H1 (cell line): ENCODE results near the gene ZNF776. TPM values are rescaled to one million over a fixed set of nuclear protein-coding genes. Genes with fewer than 3 reads are reported as not detected.

Source experiments
- CTCF ChIA-PET: fragments of 300-600 bp; sonication (Branson Sonifier 250); formaldehyde crosslinking; loops from one replicate; lab custom pipeline; 2021; ENCODE audit not compliant: partially characterized antibody; lab: Charles Lee
- POLR2A ChIA-PET: fragments of 300-600 bp; sonication (Branson Sonifier 250); formaldehyde crosslinking; loops from one replicate; lab custom pipeline; 2021; ENCODE audit warnings: inconsistent platforms; ENCODE audit not compliant: partially characterized antibody; lab: Charles Lee
- DNase-seq, 2 experiments: peaks; one replicate each; pipeline versions ENCODE4 v3.0.0 to v3.0.0-alpha.2; 2010 to 2022; ENCODE audit warnings: low spot score in 2 of 2, low read depth in 1 of 2, mixed read lengths in 1 of 2
- FAIRE-seq: peaks from 2 replicates; lab custom pipeline; 2011; peaks lifted over from hg19 to GRCh38; lab: Jason Lieb, UNC
- H2AFZ ChIP-seq: 2 replicates; pipeline ENCODE4 v1.8.1; 2012; ENCODE audit warnings: low read length, inconsistent platforms
- H2AK5ac ChIP-seq: 2 replicates; pipeline ENCODE4 v1.6.1; 2013; ENCODE audit warnings: low read depth, low read length
- H2BK120ac ChIP-seq: replicated peaks from 2 replicates; pipeline ENCODE3; 2013; ENCODE audit warnings: low read depth, low read length, inconsistent platforms
- H2BK12ac ChIP-seq: 2 replicates; pipeline ENCODE4 v1.6.1; 2013; ENCODE audit warnings: low read depth, low read length
- H2BK15ac ChIP-seq: 2 replicates; pipeline ENCODE4 v1.6.1; 2013; ENCODE audit warnings: low read length
- H2BK20ac ChIP-seq: 2 replicates; pipeline ENCODE4 v1.6.1; 2013; ENCODE audit warnings: low read length
- H2BK5ac ChIP-seq: 2 replicates; pipeline ENCODE4 v1.6.1; 2013; ENCODE audit warnings: low read depth, low read length
- H3K14ac ChIP-seq: 2 replicates; pipeline ENCODE4 v1.6.1; 2013; ENCODE audit warnings: inconsistent platforms; ENCODE audit not compliant: insufficient read length
- H3K18ac ChIP-seq: 2 replicates; pipeline ENCODE4 v1.6.1; 2013; ENCODE audit warnings: low read length; ENCODE audit errors: extremely low read depth
- H3K23ac ChIP-seq: 2 replicates; pipeline ENCODE4 v1.6.1; 2013; ENCODE audit warnings: inconsistent platforms; ENCODE audit not compliant: insufficient read length
- H3K23me2 ChIP-seq: 2 replicates; pipeline ENCODE4 v1.6.1; 2013; ENCODE audit warnings: low read depth, low read length
- H3K27ac ChIP-seq: 2 replicates; pipeline ENCODE4 v1.6.1; 2011; ENCODE audit warnings: low read depth, low read length, inconsistent platforms
- H3K27me3 ChIP-seq, 4 experiments: replicated peaks in 1 of 4; 1 replicate in 1 of 4; 2 replicates in 3 of 4; pipeline versions ENCODE4 v1.6.1 to v1.8.1; 2011 to 2013; ENCODE audit warnings: low read length in 3 of 4, mild to moderate bottlenecking in 3 of 4, inconsistent platforms in 2 of 4, mixed read lengths in 2 of 4, moderate library complexity in 1 of 4; ENCODE audit not compliant: control insufficient read depth in 3 of 4, insufficient read depth in 3 of 4; ENCODE audit errors: extremely low read depth in 1 of 4
- H3K36me3 ChIP-seq, 4 experiments: 2 replicates each; pipeline versions ENCODE4 v1.6.1 to v1.8.1; 2011 to 2013; ENCODE audit warnings: mild to moderate bottlenecking in 4 of 4, low read length in 3 of 4, moderate library complexity in 2 of 4, control low read depth in 1 of 4, inconsistent platforms in 1 of 4; ENCODE audit not compliant: insufficient read depth in 4 of 4, control insufficient read depth in 2 of 4
- H3K4ac ChIP-seq: replicated peaks from 2 replicates; pipeline ENCODE3; 2013; ENCODE audit warnings: low read length, low read depth, mixed read lengths, inconsistent platforms; ENCODE audit not compliant: insufficient read length
- H3K4me1 ChIP-seq, 4 experiments: replicated peaks in 1 of 4; 1 replicate in 1 of 4; 2 replicates in 3 of 4; pipeline versions ENCODE4 v1.6.1 to v1.8.1; 2011 to 2013; ENCODE audit warnings: low read length in 3 of 4, inconsistent platforms in 2 of 4, mixed read lengths in 1 of 4; ENCODE audit not compliant: insufficient read depth in 4 of 4, control insufficient read depth in 3 of 4
- H3K4me2 ChIP-seq, 2 experiments: 2 replicates each; pipeline versions ENCODE4 v1.6.1 to v1.8.1; 2011 to 2013; ENCODE audit warnings: low read depth in 2 of 2, low read length in 2 of 2, control low read depth in 1 of 2, inconsistent platforms in 1 of 2, mild to moderate bottlenecking in 1 of 2; ENCODE audit not compliant: insufficient read depth in 1 of 2
- H3K4me3 ChIP-seq, 4 experiments: fragments of 200-600, 300-600 bp in 1 of 4; sonication (generic), shearing (Covaris generic), sonication (Bioruptor Twin) in 1 of 4; 2 replicates each; pipeline versions ENCODE4 v1.5.1 to v1.8.1; 2011 to 2016; ENCODE audit warnings: low read length in 4 of 4, low read depth in 3 of 4, control low read depth in 2 of 4, inconsistent platforms in 2 of 4, mild to moderate bottlenecking in 2 of 4, mixed read lengths in 1 of 4, moderate library complexity in 1 of 4; ENCODE audit not compliant: insufficient read depth in 2 of 4; ENCODE audit errors: extremely low read depth in 1 of 4
- H3K56ac ChIP-seq: replicated peaks from 2 replicates; pipeline ENCODE3; 2013; ENCODE audit warnings: low read depth, mild to moderate bottlenecking, mixed read lengths, low read length, inconsistent platforms; ENCODE audit not compliant: insufficient read length
- H3K79me1 ChIP-seq: 2 replicates; pipeline ENCODE4 v1.6.1; 2013; ENCODE audit warnings: low read depth, low read length, control low read depth
- H3K79me2 ChIP-seq, 2 experiments: 2 replicates each; pipeline versions ENCODE4 v1.6.1 to v1.8.1; 2012 to 2013; ENCODE audit warnings: low read length in 2 of 2, mild to moderate bottlenecking in 2 of 2, inconsistent platforms in 1 of 2; ENCODE audit not compliant: insufficient read depth in 2 of 2, control insufficient read depth in 1 of 2
- H3K9ac ChIP-seq, 4 experiments: replicated peaks in 1 of 4; 1 replicate in 1 of 4; 2 replicates in 3 of 4; pipeline versions ENCODE4 v1.6.1 to v1.8.1; 2011 to 2013; ENCODE audit warnings: low read depth in 3 of 4, low read length in 3 of 4, control low read depth in 2 of 4, mild to moderate bottlenecking in 2 of 4, moderate library complexity in 2 of 4, inconsistent platforms in 1 of 4; ENCODE audit errors: extremely low read depth in 1 of 4
- H3K9me3 ChIP-seq, 2 experiments: 2 replicates each; pipeline versions ENCODE4 v1.6.1 to v1.8.1; 2012 to 2013; ENCODE audit warnings: mild to moderate bottlenecking in 2 of 2, moderate library complexity in 2 of 2, control low read depth in 1 of 2, inconsistent platforms in 1 of 2, low read depth in 1 of 2, low read length in 1 of 2, mixed read lengths in 1 of 2; ENCODE audit not compliant: insufficient read depth in 2 of 2
- H4K20me1 ChIP-seq, 2 experiments: replicated peaks in 1 of 2; 2 replicates each; pipeline versions ENCODE3 to v1.8.1; 2011 to 2013; ENCODE audit warnings: inconsistent platforms in 2 of 2, low read length in 2 of 2, mild to moderate bottlenecking in 1 of 2; ENCODE audit not compliant: insufficient read depth in 2 of 2, control insufficient read depth in 1 of 2
- H4K5ac ChIP-seq: 2 replicates; pipeline ENCODE4 v1.6.1; 2013; ENCODE audit warnings: low read length, low read depth, mixed read lengths, inconsistent platforms; ENCODE audit not compliant: insufficient read length
- H4K8ac ChIP-seq: 2 replicates; pipeline ENCODE4 v1.8.0; 2013; ENCODE audit warnings: mild to moderate bottlenecking, moderate library complexity, low read length, inconsistent platforms; ENCODE audit not compliant: insufficient read depth; ENCODE audit errors: extremely low read depth
- H4K91ac ChIP-seq: replicated peaks from 2 replicates; pipeline ENCODE3; 2013; ENCODE audit warnings: low read length, mixed read lengths, inconsistent platforms; ENCODE audit not compliant: insufficient read length
- EGR1 ChIP-seq: IDR thresholded peaks from 2 replicates; pipeline ENCODE4 v1.6.1; 2011; ENCODE audit warnings: low read depth, low read length, borderline replicate concordance
- TAF1 ChIP-seq: IDR thresholded peaks from 2 replicates; pipeline ENCODE4 v1.6.1; 2011; ENCODE audit warnings: mild to moderate bottlenecking, low read depth, low read length
- WGBS, 2 experiments: shearing (Covaris generic) in 1 of 2; methylation state at CpG; one replicate each; pipeline versions ENCODE4 v1.1.6 to v1.1.7; 2013 to 2015; ENCODE audit warnings: low lambda C conversion rate in 2 of 2, mixed read lengths in 2 of 2, inconsistent platforms in 1 of 2, low coverage in 1 of 2, missing lambda C conversion rate in 1 of 2; ENCODE audit not compliant: insufficient replicate concordance in 2 of 2, insufficient coverage in 1 of 2, insufficient read length in 1 of 2; ENCODE audit errors: extremely low coverage in 1 of 2, missing lambda C conversion rate in 1 of 2; 5-methylcytosine and 5-hydroxymethylcytosine counted together
- polyA plus RNA-seq, 7 experiments: library from polyadenylated mRNA; depleted of rRNA in 3 of 7; stranded (reverse) in 5 of 7; unstranded in 2 of 7; fragments of >200 nt in 5 of 7; fragments of 200-250 nt in 2 of 7; gene quantifications; 1 replicate in 5 of 7; 2 replicates in 1 of 7; 4 replicates in 1 of 7; pipeline versions ENCODE4 v1.2.1 to v1.2.3, GENCODE V29; 2011 to 2013; ENCODE audit warnings: missing spikeins in 2 of 7, mixed read lengths in 2 of 7
- total RNA-seq: library from RNA; stranded (reverse); fragmentation: NEBNext Ultra II Directional; extraction: Animal tissue kit (Norgen Biotek cat#: 25700); gene quantifications from 2 replicates; pipeline ENCODE4 v1.2.1, GENCODE V29; 2021

Gene ZNF776
- total and polyA plus RNA-seq, 2 of the 8 experiments (the other 6 are each of a cell fraction or from before 2014, with no cell fraction given): 7.8 to 20.5 TPM

DNA sequence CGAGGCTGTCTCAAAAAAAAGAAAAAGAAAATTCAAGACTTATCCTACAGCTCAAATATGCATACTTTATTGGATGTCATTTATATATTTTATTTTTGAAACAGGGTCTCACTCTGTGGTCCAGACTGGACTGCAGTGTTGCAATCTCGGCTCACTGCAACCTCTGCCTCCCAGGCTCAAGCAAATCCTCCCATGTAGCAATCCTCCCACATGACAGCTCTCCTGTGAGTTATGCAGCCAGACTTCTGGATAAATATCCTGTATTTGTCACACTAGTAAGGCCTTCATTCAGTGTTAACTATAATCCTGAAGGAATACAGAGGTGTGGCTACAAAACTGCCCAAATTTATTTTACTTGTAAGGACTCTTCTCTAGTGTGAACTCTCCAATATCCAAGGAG lies 60.9 kb downstream of the ZNF776 start:
- Histone ChIP-seq H3K4me2 (no peak overlapping the region), H3K4ac (no peak overlapping the region), H3K27me3 (no peaks in the 10 kb centered on the region), H4K8ac (no peak overlapping the region), H3K23me2 (peaks cover 10% of the 10 kb centered on the region; the same call in 1 of the 2 replicates), H3K79me2 (peaks cover 0 to 2% of the 10 kb centered on the region in 2 experiments; a peak in 2 of 4 replicates), H2BK120ac (no peak overlapping the region)
- no peak for TF ChIP-seq EGR1
- no peak for TF ChIP-seq TAF1
- TF ChIP-seq, all 59 proteins: peak for 0
- FAIRE-seq (no peak), DNase-seq (no peak)
- no peak overlapping the region for H3K18ac ChIP-seq
- no peak overlapping the region for H3K14ac ChIP-seq
- H2BK15ac ChIP-seq: no peak overlapping the region
- no peak overlapping the region for H2BK20ac ChIP-seq
- H2AFZ ChIP-seq: no peak overlapping the region
- no peak overlapping the region for H4K91ac ChIP-seq
- ChIA-PET POLR2A (interaction anchor here (0.8 to 1.8 kb wide), 2 partner anchors 12 to 23 kb away, joined by 4 to 10 read pairs; partner anchors contain the start of gene ZNF587B), CTCF (interaction anchor here (0.9 kb wide), 1 partner anchor 19 kb away, joined by 4 read pairs; no protein-coding TSS in a partner anchor)
- H2AK5ac ChIP-seq: no peak overlapping the region
- no peaks in the 10 kb centered on the region for H3K9me3 ChIP-seq
- H3K79me1 ChIP-seq: 0 out of 2 replicates have a peak, but pooled peaks cover 2% of the 10 kb centered on the region
- WGBS, 2 experiments: 92% methylated on average over 2 of the region's 2 CpGs; no CpG with 5 or more reads in 1 of the 2 experiments
- H4K20me1 ChIP-seq: peaks cover 0 to 4% of the 10 kb centered on the region in 2 experiments
- no peak overlapping the region for H3K9ac ChIP-seq
- H3K4me3 ChIP-seq: no peak overlapping the region
- H3K56ac ChIP-seq: no peak overlapping the region
- H4K5ac ChIP-seq: no peak overlapping the region
- H3K4me1 ChIP-seq: peaks cover 4 to 7% (median 5%) of the 10 kb centered on the region in 4 experiments; a peak in 4 of 7 replicates
- H3K23ac ChIP-seq: no peak overlapping the region
- peaks cover 2 to 21% (median 17%) of the 10 kb centered on the region in 4 experiments; a peak in 7 of 8 replicates for H3K36me3 ChIP-seq
- H2BK5ac ChIP-seq: no peak overlapping the region
- no peak overlapping the region for H3K27ac ChIP-seq
- no peak overlapping the region for H2BK12ac ChIP-seq

Other genes starting within 250 kb of the ZNF776 start
- 8.3 and 9.0 TPM in 2 replicates for gene ZNF773, start 246.9 kb upstream of the ZNF776 start, total RNA-seq
- 4.2 and 5.6 TPM in 2 replicates for gene ZNF773, start 246.9 kb upstream of the ZNF776 start, polyA plus RNA-seq (2011; rRNA removed)
- 9.7 and 10.4 TPM in 2 replicates for gene ZNF549, start 219.5 kb upstream of the ZNF776 start, total RNA-seq
- gene ZNF549, start 219.5 kb upstream of the ZNF776 start, polyA plus RNA-seq (2011; rRNA removed): 3.0 and 4.3 TPM in 2 replicates
- gene ZNF550, start 187.0 kb upstream of the ZNF776 start, total RNA-seq: 10.4 and 10.7 TPM in 2 replicates
- 4.5 and 4.6 TPM in 2 replicates for gene ZNF550, start 187.0 kb upstream of the ZNF776 start, polyA plus RNA-seq (2011; rRNA removed)
- 9.7 and 10.3 TPM in 2 replicates for gene ZNF416, start 167.9 kb upstream of the ZNF776 start, total RNA-seq
- 2.7 and 3.2 TPM in 2 replicates for gene ZNF416, start 167.9 kb upstream of the ZNF776 start, polyA plus RNA-seq (2011; rRNA removed)
- gene ZIK1, start 162.7 kb upstream of the ZNF776 start, total RNA-seq: 36.5 and 38.5 TPM in 2 replicates
- 19.4 and 21.2 TPM in 2 replicates for gene ZIK1, start 162.7 kb upstream of the ZNF776 start, polyA plus RNA-seq (2011; rRNA removed)
- gene ZNF530, start 146.9 kb upstream of the ZNF776 start, total RNA-seq: 6.3 and 9.3 TPM in 2 replicates
- 4.2 and 4.7 TPM in 2 replicates for gene ZNF530, start 146.9 kb upstream of the ZNF776 start, polyA plus RNA-seq (2011; rRNA removed)
- 54.6 and 55.1 TPM in 2 replicates for gene ZNF134, start 132.6 kb upstream of the ZNF776 start, total RNA-seq
- gene ZNF134, start 132.6 kb upstream of the ZNF776 start, polyA plus RNA-seq (2011; rRNA removed): 16.6 and 19.4 TPM in 2 replicates
- gene ZNF211, start 113.6 kb upstream of the ZNF776 start, total RNA-seq: 15.0 and 15.7 TPM in 2 replicates
- 5.0 and 7.5 TPM in 2 replicates for gene ZNF211, start 113.6 kb upstream of the ZNF776 start, polyA plus RNA-seq (2011; rRNA removed)
- gene ZSCAN4, start 77.9 kb upstream of the ZNF776 start, total RNA-seq: not detected in 2 replicates
- gene ZSCAN4, start 77.9 kb upstream of the ZNF776 start, polyA plus RNA-seq (2011; rRNA removed): not detected in 2 replicates
- 30.0 and 33.0 TPM in 2 replicates for gene ZNF551, start 64.8 kb upstream of the ZNF776 start, total RNA-seq
- 14.6 and 19.2 TPM in 2 replicates for gene ZNF551, start 64.8 kb upstream of the ZNF776 start, polyA plus RNA-seq (2011; rRNA removed)
- 9.5 and 11.6 TPM in 2 replicates for gene ZNF154, start 37.6 kb upstream of the ZNF776 start, total RNA-seq
- 4.8 and 5.3 TPM in 2 replicates for gene ZNF154, start 37.6 kb upstream of the ZNF776 start, polyA plus RNA-seq (2011; rRNA removed)
- gene ZNF671, start 19.2 kb upstream of the ZNF776 start, total RNA-seq: 6.6 and 7.2 TPM in 2 replicates
- gene ZNF671, start 19.2 kb upstream of the ZNF776 start, polyA plus RNA-seq (2011; rRNA removed): 5.3 and 7.0 TPM in 2 replicates
- 14.5 and 15.5 TPM in 2 replicates for gene ZNF586, start 22.9 kb downstream of the ZNF776 start, total RNA-seq
- gene ZNF586, start 22.9 kb downstream of the ZNF776 start, polyA plus RNA-seq (2011; rRNA removed): 5.7 and 8.1 TPM in 2 replicates
- gene ZNF552, start 68.1 kb downstream of the ZNF776 start, total RNA-seq: 10.6 and 11.6 TPM in 2 replicates
- gene ZNF552, start 68.1 kb downstream of the ZNF776 start, polyA plus RNA-seq (2011; rRNA removed): 5.9 and 8.8 TPM in 2 replicates
- 53.7 and 60.1 TPM in 2 replicates for gene ZNF587B, start 83.5 kb downstream of the ZNF776 start, total RNA-seq
- gene ZNF587B, start 83.5 kb downstream of the ZNF776 start, polyA plus RNA-seq (2011; rRNA removed): 11.3 and 13.8 TPM in 2 replicates
- gene ZNF587, start 103.0 kb downstream of the ZNF776 start, total RNA-seq: 41.5 and 42.1 TPM in 2 replicates
- 17.4 and 18.1 TPM in 2 replicates for gene ZNF587, start 103.0 kb downstream of the ZNF776 start, polyA plus RNA-seq (2011; rRNA removed)
- 90.7 and 90.9 TPM in 2 replicates for gene ZNF814, start 142.2 kb downstream of the ZNF776 start, total RNA-seq
- 99.6 and 110 TPM in 2 replicates for gene ZNF814, start 142.2 kb downstream of the ZNF776 start, polyA plus RNA-seq (2011; rRNA removed)
- 19.2 and 19.7 TPM in 2 replicates for gene ZNF417, start 169.8 kb downstream of the ZNF776 start, total RNA-seq
- 4.4 and 5.4 TPM in 2 replicates for gene ZNF417, start 169.8 kb downstream of the ZNF776 start, polyA plus RNA-seq (2011; rRNA removed)
- 18.5 and 18.8 TPM in 2 replicates for gene ZNF418, start 188.6 kb downstream of the ZNF776 start, total RNA-seq
- gene ZNF418, start 188.6 kb downstream of the ZNF776 start, polyA plus RNA-seq (2011; rRNA removed): 8.1 and 10.5 TPM in 2 replicates
- gene ZNF256, start 200.9 kb downstream of the ZNF776 start, total RNA-seq: 13.5 and 14.2 TPM in 2 replicates
- 5.7 and 6.1 TPM in 2 replicates for gene ZNF256, start 200.9 kb downstream of the ZNF776 start, polyA plus RNA-seq (2011; rRNA removed)
- 0.98 and 0.99 TPM in 2 replicates for gene C19orf18, start 227.7 kb downstream of the ZNF776 start, total RNA-seq
- 0.08 and 0.12 TPM in 2 replicates for gene C19orf18, start 227.7 kb downstream of the ZNF776 start, polyA plus RNA-seq (2011; rRNA removed)